Glutamatergic neuron (in vitro differentiated cells): Measurements from ENCODE around the gene MRPS2. TPM values are rescaled to one million over a fixed set of nuclear protein-coding genes. Genes with fewer than 3 reads are reported as not detected.

Experiments
- DNase-seq: peaks from one replicate; pipeline ENCODE4 v3.0.0; 2022
- H3K27ac Mint-ChIP-seq: one replicate; pipeline ENCODE4 v1.8.0; 2020; ENCODE audit warnings: mild to moderate bottlenecking, mixed read lengths, inconsistent platforms; ENCODE audit not compliant: unreplicated experiment
- H3K27me3 Mint-ChIP-seq: one replicate; pipeline ENCODE4 v1.8.0; 2020; ENCODE audit warnings: mild to moderate bottlenecking, moderate library complexity, mixed read lengths, inconsistent platforms; ENCODE audit not compliant: unreplicated experiment
- H3K36me3 Mint-ChIP-seq: one replicate; pipeline ENCODE4 v1.8.0; 2020; ENCODE audit warnings: mild to moderate bottlenecking, mixed read lengths, inconsistent platforms; ENCODE audit not compliant: unreplicated experiment
- H3K4me1 Mint-ChIP-seq: one replicate; pipeline ENCODE4 v1.8.0; 2020; ENCODE audit warnings: mild to moderate bottlenecking, low read depth, mixed read lengths, inconsistent platforms; ENCODE audit not compliant: unreplicated experiment
- H3K4me3 Mint-ChIP-seq: one replicate; pipeline ENCODE4 v1.8.0; 2020; ENCODE audit warnings: mild to moderate bottlenecking, mixed read lengths, inconsistent platforms; ENCODE audit not compliant: unreplicated experiment
- H3K9me3 Mint-ChIP-seq: one replicate; pipeline ENCODE4 v1.8.0; 2020; ENCODE audit warnings: mild to moderate bottlenecking, moderate library complexity, mixed read lengths, inconsistent platforms; ENCODE audit not compliant: unreplicated experiment
- total RNA-seq: library from RNA; stranded (reverse); fragmentation: NEBNext Ultra II Directional; extraction: Animal tissue kit (Norgen Biotek cat#: 25700); gene quantifications from one replicate; pipeline ENCODE4 v1.2.1, GENCODE V29; 2021; ENCODE audit not compliant: unreplicated experiment
- TF ChIP-seq, protein P1 (sequence below): fragments of 200-600 bp; sonication (generic); IDR thresholded peaks from one replicate; pipeline ENCODE4 v1.5.0; 2021; ENCODE audit not compliant: partially characterized antibody, unreplicated experiment

Gene MRPS2
- total RNA-seq, 1 donor from 2014 or later, result 30.7 TPM

GRCh38 chr9:135480071-135480939, 20.2 kb upstream of the MRPS2 start:
- Mint-ChIP-seq H3K4me3 (peak overlapping the region; percentile 70), H3K27me3 (peaks cover 5% of the 10 kb centered on the region), H3K36me3 (no peaks in the 10 kb centered on the region), H3K4me1 (peaks cover 8% of the 10 kb centered on the region), H3K9me3 (peaks cover 7% of the 10 kb centered on the region), H3K27ac (no peak overlapping the region)
- DNase-seq, result peak; percentile 51
- TF ChIP-seq, protein P1, sequence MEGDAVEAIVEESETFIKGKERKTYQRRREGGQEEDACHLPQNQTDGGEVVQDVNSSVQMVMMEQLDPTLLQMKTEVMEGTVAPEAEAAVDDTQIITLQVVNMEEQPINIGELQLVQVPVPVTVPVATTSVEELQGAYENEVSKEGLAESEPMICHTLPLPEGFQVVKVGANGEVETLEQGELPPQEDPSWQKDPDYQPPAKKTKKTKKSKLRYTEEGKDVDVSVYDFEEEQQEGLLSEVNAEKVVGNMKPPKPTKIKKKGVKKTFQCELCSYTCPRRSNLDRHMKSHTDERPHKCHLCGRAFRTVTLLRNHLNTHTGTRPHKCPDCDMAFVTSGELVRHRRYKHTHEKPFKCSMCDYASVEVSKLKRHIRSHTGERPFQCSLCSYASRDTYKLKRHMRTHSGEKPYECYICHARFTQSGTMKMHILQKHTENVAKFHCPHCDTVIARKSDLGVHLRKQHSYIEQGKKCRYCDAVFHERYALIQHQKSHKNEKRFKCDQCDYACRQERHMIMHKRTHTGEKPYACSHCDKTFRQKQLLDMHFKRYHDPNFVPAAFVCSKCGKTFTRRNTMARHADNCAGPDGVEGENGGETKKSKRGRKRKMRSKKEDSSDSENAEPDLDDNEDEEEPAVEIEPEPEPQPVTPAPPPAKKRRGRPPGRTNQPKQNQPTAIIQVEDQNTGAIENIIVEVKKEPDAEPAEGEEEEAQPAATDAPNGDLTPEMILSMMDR, result no peak

DNA sequence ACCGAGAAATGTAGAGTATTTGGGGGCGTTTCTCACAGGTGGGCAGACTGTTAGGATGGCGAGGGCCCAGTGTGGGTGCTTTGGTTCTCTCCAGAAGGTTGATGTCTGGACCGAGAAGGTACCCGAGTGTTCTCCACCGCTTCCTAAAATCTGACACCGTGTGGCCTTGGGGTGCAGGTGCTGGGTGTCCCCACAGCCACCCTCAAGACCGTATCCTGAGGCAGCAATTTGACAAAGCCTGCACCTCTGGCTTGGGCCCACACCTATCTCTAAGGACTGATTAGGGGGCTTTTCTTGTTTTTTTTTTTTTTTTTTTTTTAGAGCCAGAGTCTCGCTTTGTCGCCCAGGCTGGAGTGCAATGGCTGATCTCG, 19.6 kb upstream of the MRPS2 start:
- Mint-ChIP-seq H3K27me3 (peaks cover 3% of the 10 kb centered on the region), H3K4me3 (peak overlapping the region; percentile 70), H3K36me3 (no peaks in the 10 kb centered on the region), H3K27ac (no peak overlapping the region), H3K9me3 (peaks cover 9% of the 10 kb centered on the region), H3K4me1 (peaks cover 2% of the 10 kb centered on the region)
- DNase-seq, result no peak
- TF ChIP-seq, protein P1, result no peak

DNA sequence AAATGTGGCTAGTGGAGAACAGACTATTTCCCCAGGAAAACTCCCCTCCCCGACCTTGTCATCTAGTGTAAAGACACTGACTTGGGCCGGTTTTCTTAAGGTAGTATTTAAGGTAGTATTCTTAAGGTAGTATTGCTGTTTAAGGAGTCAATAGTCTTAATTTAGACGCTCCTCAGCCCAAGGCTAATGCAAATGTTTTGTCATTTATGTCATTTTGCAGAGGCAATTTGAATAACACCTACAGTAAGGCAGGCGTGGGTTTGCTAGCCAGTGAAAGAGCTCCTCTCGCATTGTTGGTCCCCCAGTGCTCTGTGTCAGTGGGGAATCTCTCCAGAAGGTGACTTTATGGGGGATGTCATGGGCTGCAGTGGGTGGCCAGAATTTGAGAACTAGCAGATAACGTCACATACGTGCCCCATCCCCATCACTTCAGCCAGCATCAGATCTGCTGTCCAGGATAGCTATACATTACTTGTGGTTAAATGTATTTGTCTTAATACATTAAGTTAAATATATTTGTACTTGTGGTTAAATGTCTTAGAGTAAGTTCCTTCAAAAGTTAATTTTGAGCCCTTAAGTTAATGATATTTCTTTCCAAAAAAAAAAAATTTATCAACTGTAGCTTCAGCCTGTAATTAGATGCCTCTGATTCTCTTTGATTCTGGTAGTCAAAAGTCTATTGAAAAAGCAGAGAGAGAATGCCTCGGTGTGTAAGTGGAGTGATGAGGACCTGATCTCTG, 18.3 kb upstream of the MRPS2 start:
- Mint-ChIP-seq H3K27ac (peak overlapping the region; percentile 22), H3K36me3 (no peaks in the 10 kb centered on the region), H3K27me3 (peaks cover 3% of the 10 kb centered on the region), H3K9me3 (peaks cover 9% of the 10 kb centered on the region), H3K4me3 (no peak overlapping the region), H3K4me1 (peaks cover 2% of the 10 kb centered on the region)
- TF ChIP-seq, protein P1, result no peak
- no peak for DNase-seq

- H3K27me3 Mint-ChIP-seq, result peaks cover 5% of the 10 kb centered on the region
- DNase-seq, result no peak
- no peaks in the 10 kb centered on the region for H3K36me3 Mint-ChIP-seq
- no peak overlapping the region for H3K27ac Mint-ChIP-seq
- TF ChIP-seq, protein P1, result no peak
- H3K4me3 Mint-ChIP-seq, result no peak overlapping the region
- H3K9me3 Mint-ChIP-seq, result peaks cover 4% of the 10 kb centered on the region
- H3K4me1 Mint-ChIP-seq, result peaks cover 8% of the 10 kb centered on the region
These were observed 15.8 kb upstream of the MRPS2 start for GRCh38 chr9:135484460-135485277.
